SH-SY5Y (cell line): Measurements from ENCODE around the gene TRPM5.

Experiments
- GATA2 ChIP-seq: IDR thresholded peaks from 2 replicates; pipeline ENCODE4 v1.6.1; 2011; ENCODE audit warnings: mild to moderate bottlenecking, low read depth, low read length
- GATA3 ChIP-seq: IDR thresholded peaks from 2 replicates; pipeline ENCODE4 v1.6.1; 2011; ENCODE audit warnings: low read depth, mild to moderate bottlenecking, low read length, moderate library complexity

- no peak for TF ChIP-seq GATA3
- TF ChIP-seq GATA2 = no peak
Observed at GRCh38 chr11:2408671-2409070, 35.6 kb downstream of the TRPM5 start.
